Measurements from ENCODE around the gene DPEP2NB. TPM values are rescaled to one million over a fixed set of nuclear protein-coding genes. Genes with fewer than 3 reads are reported as not detected.

The DPEP2NB gene
- total RNA-seq, 1 donor from 2014 or later, result not detected

DNA sequence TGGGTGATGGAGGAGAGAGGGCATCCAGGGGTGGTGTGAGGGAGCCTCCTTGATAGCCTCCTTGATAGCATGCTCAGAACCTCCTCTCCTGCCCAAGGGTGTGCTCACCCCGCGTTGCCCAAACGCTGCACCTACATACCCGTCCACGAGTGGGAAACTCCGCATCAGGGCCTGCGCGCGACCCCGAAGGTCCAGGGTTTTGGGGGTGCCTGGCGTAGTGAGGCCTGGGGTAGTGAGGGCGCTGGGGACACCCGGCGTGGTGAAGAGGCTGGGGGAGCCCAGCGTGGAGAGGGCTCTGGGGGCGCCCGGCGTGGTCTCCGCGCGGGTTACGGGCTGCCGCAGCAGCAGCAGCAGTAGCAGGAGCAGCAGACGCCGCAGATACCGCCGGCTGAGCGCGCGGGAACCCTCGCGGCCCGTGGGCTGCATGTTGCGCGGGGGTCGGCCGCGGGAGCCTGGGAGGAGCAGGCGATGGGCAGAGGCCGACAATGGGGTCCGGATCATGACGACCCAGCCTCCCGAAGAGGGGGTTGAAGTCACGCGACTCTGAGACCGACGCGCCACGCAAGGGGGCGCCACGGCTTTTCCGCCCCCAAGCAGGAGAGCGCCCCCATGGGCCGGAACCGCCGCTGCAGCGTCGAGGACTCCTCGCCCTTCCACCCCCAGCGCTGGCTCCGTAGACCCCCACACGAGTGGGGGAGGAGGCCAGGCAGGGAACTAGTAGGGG is 35.6 kb downstream of the DPEP2NB start, which contains the start of gene DPEP3:
DPEP3 (minus strand) TSS at position 545 of the 724 bp plus-strand sequence; CDS start at position 426, 119 bp downstream.
- peaks cover 3% of the 10 kb centered on the region for H3K4me1 Mint-ChIP-seq (ENCODE audit: unreplicated experiment)
- no peaks in the 10 kb centered on the region for H3K9me3 Mint-ChIP-seq (ENCODE audit: unreplicated experiment)
- H3K4me3 Mint-ChIP-seq (ENCODE audit: unreplicated experiment), result no peak within 1 kb of the TSS
- H3K27me3 Mint-ChIP-seq (ENCODE audit: unreplicated experiment), result peaks cover 19% of the 10 kb centered on the region
- no peak for DNase-seq (ENCODE audit: extremely low spot score, unreplicated experiment)
- no peak within 1 kb of the TSS for H3K27ac Mint-ChIP-seq (ENCODE audit: unreplicated experiment)
- TF ChIP-seq CTCF (IDR thresholded peaks at IDR 0.05), result no peak
- no peaks in the 10 kb centered on the region for H3K36me3 Mint-ChIP-seq (ENCODE audit: unreplicated experiment)

DNA sequence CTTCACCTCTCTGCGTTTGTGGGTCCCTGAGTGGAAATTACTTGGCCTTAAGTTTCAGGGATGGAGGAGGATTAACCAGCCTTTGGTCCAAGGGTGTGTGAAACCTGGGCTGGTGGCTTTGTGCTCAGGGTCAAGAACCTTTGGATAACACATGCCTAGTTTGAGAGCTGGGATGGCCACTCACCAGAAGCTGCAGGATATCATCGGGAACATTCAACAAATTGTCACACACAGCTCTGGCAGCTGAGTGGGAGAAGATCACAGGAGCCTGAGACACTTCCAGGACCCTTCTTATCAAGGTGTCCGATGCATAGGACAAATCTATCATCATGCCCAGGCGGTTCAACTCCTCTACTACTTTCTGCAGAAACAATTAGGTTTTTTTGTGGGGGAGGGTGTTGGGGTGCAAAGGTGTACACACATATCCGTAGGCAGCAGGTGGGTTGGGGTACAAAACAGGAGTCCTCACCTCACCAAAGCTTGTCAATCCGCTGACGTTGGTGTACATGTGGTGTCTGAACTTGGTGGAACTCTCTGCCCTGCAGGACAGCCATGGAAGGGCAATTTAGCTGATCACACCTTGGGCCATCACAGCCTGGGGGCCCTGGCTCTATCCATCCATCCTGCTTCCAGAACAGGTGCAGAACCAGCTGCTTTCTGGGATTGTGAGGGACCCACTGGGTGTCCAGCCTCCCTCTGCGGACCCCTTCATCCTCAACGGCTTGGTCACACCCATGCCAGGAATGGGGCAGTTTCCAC is 38.1 kb downstream of the DPEP2NB start:
- H3K9me3 Mint-ChIP-seq (ENCODE audit: unreplicated experiment), result no peaks in the 10 kb centered on the region
- TF ChIP-seq CTCF (IDR thresholded peaks at IDR 0.05), result no peak
- H3K4me3 Mint-ChIP-seq (ENCODE audit: unreplicated experiment), result no peak overlapping the region
- no peak for DNase-seq (ENCODE audit: extremely low spot score, unreplicated experiment)
- no peaks in the 10 kb centered on the region for H3K36me3 Mint-ChIP-seq (ENCODE audit: unreplicated experiment)
- peaks cover 13% of the 10 kb centered on the region for H3K27me3 Mint-ChIP-seq (ENCODE audit: unreplicated experiment)
- H3K4me1 Mint-ChIP-seq (ENCODE audit: unreplicated experiment), result peaks cover 1% of the 10 kb centered on the region
- H3K27ac Mint-ChIP-seq (ENCODE audit: unreplicated experiment), result no peak overlapping the region

DNA sequence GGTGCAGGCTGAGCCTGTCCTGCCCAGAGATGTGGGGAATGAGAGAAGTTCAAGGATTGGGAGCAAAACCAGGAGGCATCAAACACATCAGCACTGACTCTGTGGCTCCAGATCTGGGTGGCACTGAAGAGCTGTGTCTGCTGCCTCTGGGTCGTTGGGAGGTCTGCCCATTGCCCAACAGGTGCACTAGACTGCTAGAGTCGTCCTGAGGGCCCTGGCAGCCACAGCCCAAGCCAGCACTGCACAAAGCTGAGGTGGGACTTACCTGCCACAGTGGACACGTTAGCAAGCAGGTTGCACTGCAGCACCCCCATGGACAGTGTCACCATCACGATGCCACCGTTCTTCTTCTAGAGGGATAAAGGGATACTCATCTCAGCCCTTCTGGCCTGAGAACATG is 38.7 kb downstream of the DPEP2NB start:
- H3K9me3 Mint-ChIP-seq (ENCODE audit: unreplicated experiment), result no peaks in the 10 kb centered on the region
- TF ChIP-seq CTCF (IDR thresholded peaks at IDR 0.05), result no peak

GRCh38 chr16:67976205-67976604 is 39.5 kb downstream of the DPEP2NB start:
- Mint-ChIP-seq H3K27ac (ENCODE audit: unreplicated experiment) (no peak overlapping the region), H3K36me3 (ENCODE audit: unreplicated experiment) (no peaks in the 10 kb centered on the region), H3K4me3 (ENCODE audit: unreplicated experiment) (no peak overlapping the region), H3K27me3 (ENCODE audit: unreplicated experiment) (peaks cover 13% of the 10 kb centered on the region), H3K4me1 (ENCODE audit: unreplicated experiment) (peaks cover 1% of the 10 kb centered on the region), H3K9me3 (ENCODE audit: unreplicated experiment) (no peaks in the 10 kb centered on the region)
- no peak for TF ChIP-seq CTCF (IDR thresholded peaks at IDR 0.05)
- no peak for DNase-seq (ENCODE audit: extremely low spot score, unreplicated experiment)

More for the DNA sequence above, 38.7 kb downstream of the DPEP2NB start:
- no peak overlapping the region for H3K4me3 Mint-ChIP-seq (ENCODE audit: unreplicated experiment)
- peaks cover 13% of the 10 kb centered on the region for H3K27me3 Mint-ChIP-seq (ENCODE audit: unreplicated experiment)
- no peak for DNase-seq (ENCODE audit: extremely low spot score, unreplicated experiment)
- no peaks in the 10 kb centered on the region for H3K36me3 Mint-ChIP-seq (ENCODE audit: unreplicated experiment)
- H3K4me1 Mint-ChIP-seq (ENCODE audit: unreplicated experiment), result peaks cover 1% of the 10 kb centered on the region
- no peak overlapping the region for H3K27ac Mint-ChIP-seq (ENCODE audit: unreplicated experiment)
